Activated CD4-positive, alpha-beta T cell treated with anti-CD3 and anti-CD28 coated beads, Interleukin-2, amount 50 U/mL, for 4 hours (primary cell): ENCODE measurements around the gene TMEM145.

Experiments
- DNase-seq, 2 experiments: peaks; one replicate each; pipeline ENCODE4 v3.0.0-alpha.2; 2020

TMEM145 gene

GRCh38 chr19:42278452-42279154, 34.5 kb upstream of the TMEM145 start:
- DNase-seq = no peak

- DNase-seq = no peak
Measured at GRCh38 chr19:42279155-42279901, 33.8 kb upstream of the TMEM145 start.

GRCh38 chr19:42279902-42280814, 33.0 kb upstream of the TMEM145 start:
- peak; percentile 74 to 76 for DNase-seq

GRCh38 chr19:42280815-42281145, 32.3 kb upstream of the TMEM145 start:
- no peak for DNase-seq

GRCh38 chr19:42281146-42281826, 31.8 kb upstream of the TMEM145 start:
- DNase-seq = no peak

GRCh38 chr19:42281827-42282762, 31.0 kb upstream of the TMEM145 start:
- DNase-seq = no peak

- no peak for DNase-seq
Measured at GRCh38 chr19:42282819-42283187, 30.3 kb upstream of the TMEM145 start.

- peak; percentile 93 to 95 for DNase-seq
Measured at GRCh38 chr19:42283188-42284065, 29.7 kb upstream of the TMEM145 start.

- peak; percentile 66 to 77 for DNase-seq
Measured at GRCh38 chr19:42284066-42284501, 29.0 kb upstream of the TMEM145 start.

GRCh38 chr19:42284591-42285341, 28.3 kb upstream of the TMEM145 start:
- no peak for DNase-seq

GRCh38 chr19:42285541-42285941, 27.6 kb upstream of the TMEM145 start:
- DNase-seq = no peak

GRCh38 chr19:42285988-42286348, 27.1 kb upstream of the TMEM145 start:
- DNase-seq = no peak

- DNase-seq = no peak
Measured at GRCh38 chr19:42286349-42287016, 26.6 kb upstream of the TMEM145 start.

GRCh38 chr19:42287017-42287826, 25.9 kb upstream of the TMEM145 start:
- no peak for DNase-seq

- no peak for DNase-seq
Measured at GRCh38 chr19:42287827-42288107, 25.3 kb upstream of the TMEM145 start.

- DNase-seq = no peak
Measured at GRCh38 chr19:42288387-42288786, 24.7 kb upstream of the TMEM145 start.

GRCh38 chr19:42288881-42289555, 24.1 kb upstream of the TMEM145 start:
- no peak for DNase-seq

- DNase-seq = no peak
Measured at GRCh38 chr19:42289556-42290041, 23.5 kb upstream of the TMEM145 start.
